Right cardiac atrium (tissue), 5 donors: Measurements from ENCODE around the gene SMIM24. TPM values are rescaled to one million over a fixed set of nuclear protein-coding genes. Genes with fewer than 3 reads are reported as not detected.

Source experiments
- ATAC-seq, 2 donors: fragments of 200-7000 bp; cut with Tn5 transposase; one replicate each; pipeline versions ENCODE4 v1.8.0 to v1.9.1; 2020; ENCODE audit warnings: moderate library complexity in 2 of 2, mild to moderate bottlenecking in 1 of 2
- DNase-seq, 3 donors: peaks; one replicate each; pipeline ENCODE4 v3.0.0-alpha.2; 2020
- H3K27ac ChIP-seq: one replicate; pipeline ENCODE4 v1.5.1; 2013; ENCODE audit warnings: mild to moderate bottlenecking, low read length, control low read depth, moderate library complexity
- H3K27me3 ChIP-seq: one replicate; pipeline ENCODE4 v1.6.1; 2013; ENCODE audit not compliant: control insufficient read depth, insufficient read depth
- H3K4me1 ChIP-seq: one replicate; pipeline ENCODE4 v1.6.1; 2013; ENCODE audit warnings: low read length; ENCODE audit not compliant: control insufficient read depth, insufficient read depth
- H3K4me3 ChIP-seq: one replicate; pipeline ENCODE4 v1.5.1; 2013; ENCODE audit warnings: low read length, control low read depth
- H3K9me3 ChIP-seq: one replicate; pipeline ENCODE4 v1.6.1; 2013; ENCODE audit warnings: low read length; ENCODE audit not compliant: control insufficient read depth
- WGBS: extraction: QIAGEN DNeasy Blood & Tissue Kit; methylation state at CpG from one replicate; pipeline ENCODE4 v1.1.7; 2013; 5-methylcytosine and 5-hydroxymethylcytosine counted together
- intact Hi-C, 4 donors: fragments of 100-400 bp; cut with DNase I; formaldehyde crosslinking; loops; one replicate each; pipeline versions ENCODE4 v1.11.0 to v1.14.0; 2022 to 2023
- polyA plus RNA-seq: library from polyadenylated mRNA; stranded (reverse); fragments of 200-250 nt; gene quantifications from one replicate; pipeline ENCODE4 v1.2.3, GENCODE V29; 2013
- total RNA-seq, 4 donors: library from RNA; stranded (reverse); fragmentation: NEBNext Ultra II Directional; extraction: Animal tissue kit (Norgen Biotek cat#: 25700); gene quantifications; one replicate each; pipeline ENCODE4 v1.2.1, GENCODE V29; 2021
- donor health status: healthy with polysubstance abuse.
- donor health status: DM: no; HTN: yes; CAD: no.
- donor health status: DM: no; HTN: no; CAD: no.
- donor health status: DM: no; HTN: yes; CAD: no; lungs with severe emphysema.
- donor health status: DM: yes; HTN: yes; CAD: no.

Gene SMIM24
- total and polyA plus RNA-seq, 5 donors: not detected

- peak; percentile 94 to 96 for ATAC-seq
- no peaks in the 10 kb centered on the region for H3K4me1 ChIP-seq
Measured at GRCh38 chr19:3505598-3506383, 25.5 kb upstream of the SMIM24 start, which contains the start of gene FZR1. Gene FZR1 (plus strand): TSS chr19:3506311. CDS start chr19:3522990, 16,679 bp downstream.

DNA sequence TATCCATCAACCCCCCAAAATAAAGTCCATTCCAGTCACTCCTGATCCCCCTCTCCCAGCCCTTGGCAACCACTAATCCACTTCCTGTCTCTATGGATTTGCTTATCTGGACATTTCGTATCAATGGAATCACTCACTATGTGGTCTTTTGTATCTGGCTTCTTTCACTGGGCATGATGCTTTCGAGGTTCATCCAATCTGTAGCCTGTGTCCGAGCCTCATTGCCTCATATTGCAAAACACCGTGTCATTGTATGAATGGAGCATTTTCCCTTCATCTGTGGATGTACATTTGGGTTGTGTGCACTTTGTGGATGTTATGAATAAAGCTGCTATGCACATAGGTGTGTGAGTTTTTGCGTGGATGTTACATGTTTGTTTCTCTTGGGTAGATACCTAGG lies 24.4 kb upstream of the SMIM24 start:
- Histone ChIP-seq H3K9me3 (no peaks in the 10 kb centered on the region), H3K4me1 (peaks cover 1% of the 10 kb centered on the region), H3K27ac (no peak overlapping the region), H3K27me3 (no peaks in the 10 kb centered on the region), H3K4me3 (no peak overlapping the region)
- intact Hi-C loops: no loop called here
- WGBS: 71% methylated on average over 5 of the region's 5 CpGs
- DNase-seq (no peak), ATAC-seq (no peak)

More at GRCh38 chr19:3505598-3506383, 25.5 kb upstream of the SMIM24 start, which contains the start of gene FZR1:
- no peaks in the 10 kb centered on the region for H3K27me3 ChIP-seq
- H3K4me3 ChIP-seq: peak within 1 kb of the TSS; percentile 98
- H3K9me3 ChIP-seq: no peaks in the 10 kb centered on the region
- intact Hi-C loops: no loop called here
- H3K27ac ChIP-seq: peak within 1 kb of the TSS; percentile 57
- WGBS: 1% methylated on average over 79 of the region's 79 CpGs
- DNase-seq: peak; percentile 99 to 100 (median 100)

- H3K4me3 ChIP-seq: no peak overlapping the region
- ATAC-seq (no peak), DNase-seq (no peak)
- peaks cover 2% of the 10 kb centered on the region for H3K4me1 ChIP-seq
- 69% methylated on average over 13 of the region's 13 CpGs for WGBS
- no peaks in the 10 kb centered on the region for H3K27me3 ChIP-seq
- H3K9me3 ChIP-seq: no peaks in the 10 kb centered on the region
- H3K27ac ChIP-seq: no peak overlapping the region
- intact Hi-C loops: no loop called here
Measured at GRCh38 chr19:3503036-3503572, 22.8 kb upstream of the SMIM24 start.

GRCh38 chr19:3501780-3502179 lies 21.5 kb upstream of the SMIM24 start:
- H3K4me1 ChIP-seq: peaks cover 2% of the 10 kb centered on the region
- WGBS: 92% methylated on average over 3 of the region's 3 CpGs

DNA sequence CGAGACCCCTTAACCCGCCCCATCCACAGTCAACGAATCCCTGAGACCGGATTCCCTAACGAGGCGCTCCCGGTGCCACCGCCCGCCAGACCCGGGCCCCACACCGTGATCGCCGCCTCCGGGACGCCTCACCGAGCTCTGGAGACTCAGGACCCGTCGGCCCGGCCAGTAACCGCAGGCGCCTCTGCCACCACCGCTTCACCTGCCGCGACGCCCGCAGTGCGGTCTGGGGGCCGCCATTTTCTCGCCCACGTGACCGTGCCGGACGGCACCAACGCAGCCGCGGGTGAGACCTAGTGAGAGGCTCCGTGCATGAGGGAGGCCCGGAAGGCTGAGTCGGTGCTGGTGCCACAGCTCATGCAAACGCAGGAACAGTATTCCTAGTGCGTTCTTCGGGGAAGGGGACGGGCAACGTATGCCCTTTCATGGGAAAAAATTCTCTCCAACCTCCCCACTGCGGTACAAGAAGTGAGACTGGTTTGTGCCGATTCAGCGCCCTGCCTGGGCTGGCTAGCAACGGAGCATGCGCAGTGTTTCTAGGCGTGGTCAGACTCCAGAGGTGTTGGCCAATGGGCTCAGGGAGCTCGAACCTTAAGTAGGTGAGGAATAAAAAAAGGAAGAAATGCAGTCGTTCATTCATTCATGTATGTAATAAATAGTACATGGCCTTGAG lies 20.2 kb upstream of the SMIM24 start, which contains the start of gene DOHH:
DOHH (minus strand) TSS at position 246 of the 673 bp plus-strand sequence. CDS start 3,860 bp downstream, outside the sequence.
- peaks cover 2% of the 10 kb centered on the region for H3K4me1 ChIP-seq
- no peaks in the 10 kb centered on the region for H3K9me3 ChIP-seq
- intact Hi-C loops: no loop called here
- under 1% methylated on average over 52 of the region's 52 CpGs for WGBS
- ATAC-seq: peak; percentile 93 to 94
- H3K27ac ChIP-seq: peak within 1 kb of the TSS; percentile 93
- no peaks in the 10 kb centered on the region for H3K27me3 ChIP-seq
- peak within 1 kb of the TSS; percentile 47 for H3K4me3 ChIP-seq
- DNase-seq: peak; percentile 94 to 98 (median 98)

More at GRCh38 chr19:3501780-3502179, 21.5 kb upstream of the SMIM24 start:
- intact Hi-C loops: no loop called here
- DNase-seq (no peak), ATAC-seq (no peak)
- H3K9me3 ChIP-seq: no peaks in the 10 kb centered on the region
- H3K27me3 ChIP-seq: no peaks in the 10 kb centered on the region
- H3K27ac ChIP-seq: no peak overlapping the region
- H3K4me3 ChIP-seq: no peak overlapping the region

GRCh38 chr19:3499738-3500428 lies 19.6 kb upstream of the SMIM24 start:
- DNase-seq (no peak), ATAC-seq (peak in 1 of 2 donors; percentile 18)
- H3K4me1 ChIP-seq: peaks cover 2% of the 10 kb centered on the region
- intact Hi-C loops: no loop called here
- no peaks in the 10 kb centered on the region for H3K27me3 ChIP-seq
- peak overlapping the region; percentile 22 for H3K27ac ChIP-seq
- H3K9me3 ChIP-seq: no peaks in the 10 kb centered on the region
- H3K4me3 ChIP-seq: peak overlapping the region; percentile 47
- WGBS: 24% methylated on average over 18 of the region's 18 CpGs

GRCh38 chr19:3497757-3498520 lies 17.6 kb upstream of the SMIM24 start:
- H3K4me3 ChIP-seq: no peak overlapping the region
- DNase-seq: no peak
- H3K27me3 ChIP-seq: no peaks in the 10 kb centered on the region
- H3K27ac ChIP-seq: no peak overlapping the region
- no peaks in the 10 kb centered on the region for H3K9me3 ChIP-seq
- intact Hi-C loops: no loop called here
- H3K4me1 ChIP-seq: peaks cover 2% of the 10 kb centered on the region
- WGBS: 96% methylated on average over 5 of the region's 5 CpGs
- no peak for ATAC-seq

DNA sequence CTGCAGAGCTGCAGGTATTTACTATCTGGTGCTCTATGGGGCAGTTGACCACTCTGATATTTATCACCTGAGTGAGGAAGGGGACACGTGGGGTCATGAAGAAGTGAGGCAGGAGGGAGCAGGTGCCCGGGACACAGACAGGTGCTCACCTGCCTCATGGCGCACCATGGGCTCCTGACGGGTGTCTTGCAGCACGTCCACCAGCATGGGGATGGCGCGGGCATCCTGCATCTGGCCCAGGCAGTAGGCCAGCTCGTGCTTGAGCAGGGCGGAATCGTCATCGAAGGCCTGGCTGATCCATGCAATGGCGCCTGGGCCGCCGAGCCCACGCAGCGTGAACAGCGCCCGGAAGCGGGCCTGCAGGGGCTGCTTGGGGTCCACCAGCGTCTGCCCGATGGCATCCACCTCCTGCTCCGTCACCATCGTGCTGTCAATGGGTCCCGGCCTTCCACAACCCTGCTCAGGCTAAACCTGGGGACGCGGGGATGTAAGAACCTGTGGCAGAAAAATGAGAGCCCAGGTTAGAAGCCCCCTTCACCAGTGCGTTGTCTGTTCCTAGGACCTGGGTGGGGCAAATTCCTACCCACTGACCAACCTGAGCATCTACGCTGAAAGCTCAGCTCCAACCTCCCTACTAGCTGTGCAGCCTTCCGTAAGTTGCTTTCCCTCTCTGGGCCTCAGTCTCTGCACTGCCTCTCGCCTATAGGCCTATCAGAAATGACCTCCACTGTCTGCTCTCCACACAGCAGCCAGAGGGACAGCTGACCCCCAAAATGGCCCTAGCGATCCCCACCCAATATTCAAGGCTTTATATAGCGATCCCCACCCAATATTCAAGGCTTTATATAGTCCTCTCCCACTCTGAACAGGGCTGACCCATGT lies 16.3 kb upstream of the SMIM24 start:
- no peak for ATAC-seq
- intact Hi-C loops: no loop called here

DNA sequence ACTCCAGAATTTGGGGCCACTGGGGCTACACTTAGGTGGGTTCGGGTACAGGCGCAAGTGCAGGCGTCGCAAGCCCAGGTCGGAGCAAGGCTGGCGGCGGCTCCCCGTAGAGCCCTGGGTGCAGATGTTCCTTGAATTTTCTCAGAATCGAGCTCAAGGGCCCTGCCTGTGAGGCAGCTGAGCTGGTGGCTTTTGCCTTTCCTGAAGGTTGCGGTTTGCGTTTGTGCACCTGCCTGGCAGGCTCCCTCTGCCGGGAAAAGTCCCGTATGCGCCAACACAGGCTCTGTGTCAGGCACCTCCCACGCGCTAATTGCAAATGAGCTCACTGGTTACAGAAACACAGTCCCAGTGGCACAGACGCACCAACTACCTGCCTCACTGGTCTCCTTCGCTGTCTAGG lies 14.2 kb upstream of the SMIM24 start:
- DNase-seq (no peak), ATAC-seq (no peak)
- Histone ChIP-seq H3K4me1 (no peaks in the 10 kb centered on the region), H3K4me3 (no peak overlapping the region), H3K27ac (no peak overlapping the region), H3K27me3 (no peaks in the 10 kb centered on the region), H3K9me3 (no peaks in the 10 kb centered on the region)
- 93% methylated on average over 18 of the region's 18 CpGs for WGBS
- intact Hi-C loops: no loop called here

More for the DNA sequence above, 16.3 kb upstream of the SMIM24 start:
- Histone ChIP-seq H3K27me3 (no peaks in the 10 kb centered on the region), H3K27ac (no peak overlapping the region), H3K9me3 (no peaks in the 10 kb centered on the region), H3K4me3 (no peak overlapping the region), H3K4me1 (peaks cover 2% of the 10 kb centered on the region)
- 94% methylated on average over 32 of the region's 32 CpGs for WGBS
- no peak for DNase-seq
